A549 (cell line): Measurements from ENCODE around the gene PAN3.

ENCODE experiments used
- EP300 ChIP-seq, 2 experiments: fragments of >200 bp; sonication (Bioruptor Twin); formaldehyde crosslinking; IDR thresholded peaks; 2 replicates in 1 of 2; 3 replicates in 1 of 2; pipeline ENCODE4 v1.6.1; 2016 to 2017
- MYC ChIP-seq: IDR thresholded peaks from 2 replicates; pipeline ENCODE4 v1.6.1; 2012; ENCODE audit warnings: mild to moderate bottlenecking, inconsistent platforms, low read length, improper control_type of control experiment, borderline replicate concordance
- RAD21 ChIP-seq, 2 experiments: fragments of >200 bp in 1 of 2; sonication (Bioruptor Twin) in 1 of 2; formaldehyde crosslinking in 1 of 2; IDR thresholded peaks in 1 of 2; conservative IDR thresholded peaks in 1 of 2; 2 replicates in 1 of 2; 3 replicates in 1 of 2; pipeline ENCODE4 v1.6.1; 2012 to 2018; ENCODE audit warnings: inconsistent platforms in 1 of 2
- RARB ChIP-seq: fragments of 250-450 bp; sonication (Bioruptor Pico); IDR thresholded peaks from 2 replicates; pipeline ENCODE4 v1.8.0; 2021; ENCODE audit warnings: mild to moderate bottlenecking, moderate library complexity
- TP53 ChIP-seq: fragments of 250-450 bp; sonication (Bioruptor Pico); IDR thresholded peaks from 2 replicates; pipeline ENCODE4 v1.5.0; 2021; ENCODE audit warnings: mild to moderate bottlenecking, moderate library complexity
- ZSCAN20 ChIP-seq: fragments of 250-450 bp; sonication (Bioruptor Pico); IDR thresholded peaks from 2 replicates; pipeline ENCODE4 v1.8.0; 2022; ENCODE audit warnings: mild to moderate bottlenecking, moderate library complexity
- TF ChIP-seq, protein P1 (sequence below): fragments of >200 bp; sonication (Bioruptor Twin); formaldehyde crosslinking; IDR thresholded peaks from 3 replicates; pipeline ENCODE4 v1.5.1; 2016

DNA sequence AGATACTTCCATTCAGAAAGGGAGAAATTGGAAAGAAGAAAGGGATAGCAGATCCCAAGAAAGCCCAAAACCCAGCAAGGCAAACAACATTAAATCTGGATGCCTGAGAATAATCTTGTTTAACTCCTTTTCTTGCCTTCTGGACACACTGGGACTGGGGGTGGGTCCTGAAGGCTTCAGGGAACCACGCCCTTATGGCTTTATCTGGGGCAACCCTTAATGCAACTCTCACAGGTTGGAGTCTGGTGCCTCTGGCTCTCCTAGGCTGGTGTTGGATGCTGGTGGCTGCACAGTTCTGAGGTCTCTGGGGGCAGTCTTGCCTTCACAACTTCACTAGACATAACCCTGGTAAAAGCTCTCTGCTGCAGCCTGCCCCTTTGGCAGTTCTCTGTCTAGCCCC, 27.9 kb downstream of the PAN3 start:
- no peak for TF ChIP-seq RAD21 (conservative IDR thresholded peaks at IDR 0.05 in 1 of 2, IDR thresholded peaks at IDR 0.05 in 1 of 2)
- no peak for TF ChIP-seq ZSCAN20 (CRISPR knock-in tag)
- TF ChIP-seq MYC: no peak
- no peak for TF ChIP-seq TP53 (CRISPR knock-in tag)
- TF ChIP-seq, protein P1, sequence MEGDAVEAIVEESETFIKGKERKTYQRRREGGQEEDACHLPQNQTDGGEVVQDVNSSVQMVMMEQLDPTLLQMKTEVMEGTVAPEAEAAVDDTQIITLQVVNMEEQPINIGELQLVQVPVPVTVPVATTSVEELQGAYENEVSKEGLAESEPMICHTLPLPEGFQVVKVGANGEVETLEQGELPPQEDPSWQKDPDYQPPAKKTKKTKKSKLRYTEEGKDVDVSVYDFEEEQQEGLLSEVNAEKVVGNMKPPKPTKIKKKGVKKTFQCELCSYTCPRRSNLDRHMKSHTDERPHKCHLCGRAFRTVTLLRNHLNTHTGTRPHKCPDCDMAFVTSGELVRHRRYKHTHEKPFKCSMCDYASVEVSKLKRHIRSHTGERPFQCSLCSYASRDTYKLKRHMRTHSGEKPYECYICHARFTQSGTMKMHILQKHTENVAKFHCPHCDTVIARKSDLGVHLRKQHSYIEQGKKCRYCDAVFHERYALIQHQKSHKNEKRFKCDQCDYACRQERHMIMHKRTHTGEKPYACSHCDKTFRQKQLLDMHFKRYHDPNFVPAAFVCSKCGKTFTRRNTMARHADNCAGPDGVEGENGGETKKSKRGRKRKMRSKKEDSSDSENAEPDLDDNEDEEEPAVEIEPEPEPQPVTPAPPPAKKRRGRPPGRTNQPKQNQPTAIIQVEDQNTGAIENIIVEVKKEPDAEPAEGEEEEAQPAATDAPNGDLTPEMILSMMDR: no peak
- TF ChIP-seq RARB (CRISPR knock-in tag): no peak
- TF ChIP-seq EP300 (IDR thresholded peaks at IDR 0.05): no peak
